IMR-90 (cell line): Measurements from ENCODE around the gene ALDOC. TPM values are rescaled to one million over a fixed set of nuclear protein-coding genes. Genes with fewer than 3 reads are reported as not detected.

Source experiments
- ATAC-seq: fragments of 200-7000 bp; cut with Tn5 transposase; 2 replicates; pipeline ENCODE4 v1.9.1; 2020; ENCODE audit warnings: low read depth, mild to moderate bottlenecking, moderate library complexity
- BruUV-seq: library from RNA; stranded (reverse); fragments of 400-500 nt; replicated peaks from 2 replicates; lab custom pipeline; 2021; lab: Mats Ljungman, UMichigan
- CTCF ChIA-PET: fragments of 300-600 bp; formaldehyde crosslinking; extraction: SDS; loops from one replicate; lab custom pipeline; 2021; ENCODE audit warnings: antibody characterized with exemption; lab: Yijun Ruan, JAX
- POLR2A ChIA-PET: fragments of 300-600 bp; sonication (Branson Sonifier 250); formaldehyde crosslinking; loops from one replicate; lab custom pipeline; 2022; ENCODE audit warnings: antibody characterized with exemption; ENCODE audit not compliant: unreplicated experiment; lab: Charles Lee
- DNase-seq: peaks from one replicate; pipeline ENCODE4 v3.0.0; 2013
- H2AFZ ChIP-seq: replicated peaks from 2 replicates; pipeline ENCODE3; 2013; ENCODE audit warnings: low read length, mild to moderate bottlenecking; ENCODE audit not compliant: poor library complexity
- H2AK5ac ChIP-seq: 2 replicates; pipeline ENCODE4 v1.6.1; 2013; ENCODE audit warnings: low read depth, low read length, inconsistent platforms
- H2AK9ac ChIP-seq: replicated peaks from 2 replicates; pipeline ENCODE3; 2013; ENCODE audit warnings: mild to moderate bottlenecking, low read depth, low read length, moderate library complexity; ENCODE audit not compliant: poor library complexity
- H2BK120ac ChIP-seq: 2 replicates; pipeline ENCODE4 v1.6.1; 2013; ENCODE audit warnings: low read depth, low read length, inconsistent platforms
- H2BK15ac ChIP-seq: 3 replicates; pipeline ENCODE4 v1.6.1; 2013; ENCODE audit warnings: low read depth, low read length, inconsistent platforms
- H2BK20ac ChIP-seq: 2 replicates; pipeline ENCODE4 v1.6.1; 2013; ENCODE audit warnings: low read depth, mild to moderate bottlenecking, inconsistent platforms, low read length, moderate library complexity
- H2BK5ac ChIP-seq: 2 replicates; pipeline ENCODE4 v1.6.1; 2013; ENCODE audit warnings: mild to moderate bottlenecking, low read depth, low read length, inconsistent platforms; ENCODE audit not compliant: poor library complexity, severe bottlenecking
- H3K14ac ChIP-seq: replicated peaks from 2 replicates; pipeline ENCODE4 v1.6.1; 2013; ENCODE audit warnings: low read depth, low read length, inconsistent platforms
- H3K18ac ChIP-seq: 2 replicates; pipeline ENCODE4 v1.6.1; 2013; ENCODE audit warnings: low read depth, low read length, control low read depth
- H3K23ac ChIP-seq: 2 replicates; pipeline ENCODE4 v1.6.1; 2013; ENCODE audit warnings: low read depth, low read length, inconsistent platforms
- H3K27ac ChIP-seq: 2 replicates; pipeline ENCODE4 v1.5.1; 2013; ENCODE audit warnings: mild to moderate bottlenecking, control low read depth, low read length; ENCODE audit not compliant: insufficient read depth
- H3K27me3 ChIP-seq: 2 replicates; pipeline ENCODE4 v1.6.1; 2013; ENCODE audit warnings: low read length; ENCODE audit not compliant: control insufficient read depth, insufficient read depth
- H3K36me3 ChIP-seq: 2 replicates; pipeline ENCODE4 v1.6.1; 2013; ENCODE audit warnings: low read length, mixed read lengths; ENCODE audit not compliant: control insufficient read depth, insufficient read depth
- H3K4ac ChIP-seq: 2 replicates; pipeline ENCODE4 v1.6.1; 2013; ENCODE audit warnings: low read depth, low read length, inconsistent platforms
- H3K4me1 ChIP-seq: 2 replicates; pipeline ENCODE4 v1.6.1; 2013; ENCODE audit warnings: low read length, mixed read lengths; ENCODE audit not compliant: control insufficient read depth, insufficient read depth
- H3K4me2 ChIP-seq: 2 replicates; pipeline ENCODE4 v1.6.1; 2013; ENCODE audit warnings: low read depth, mild to moderate bottlenecking, control low read depth, low read length, moderate library complexity
- H3K4me3 ChIP-seq: 2 replicates; pipeline ENCODE4 v1.5.1; 2013; ENCODE audit warnings: low read depth, mild to moderate bottlenecking, control low read depth, low read length, moderate library complexity; ENCODE audit not compliant: insufficient read depth
- H3K56ac ChIP-seq: 2 replicates; pipeline ENCODE4 v1.6.1; 2013; ENCODE audit warnings: low read length, inconsistent platforms; ENCODE audit not compliant: insufficient read depth; ENCODE audit errors: extremely low read depth
- H3K79me1 ChIP-seq, 2 experiments: 2 replicates each; pipeline ENCODE4 v1.6.1; 2013; ENCODE audit warnings: low read length in 2 of 2, inconsistent platforms in 1 of 2, low read depth in 1 of 2
- H3K9ac ChIP-seq: 2 replicates; pipeline ENCODE4 v1.6.1; 2013; ENCODE audit warnings: low read depth, low read length, control low read depth
- H3K9me1 ChIP-seq: 2 replicates; pipeline ENCODE4 v1.6.1; 2013; ENCODE audit warnings: low read length, inconsistent platforms; ENCODE audit not compliant: insufficient read depth
- H3K9me3 ChIP-seq: 2 replicates; pipeline ENCODE4 v1.6.1; 2013; ENCODE audit warnings: low read length; ENCODE audit not compliant: control insufficient read depth, insufficient read depth
- H4K20me1 ChIP-seq: 2 replicates; pipeline ENCODE4 v1.6.1; 2013; ENCODE audit warnings: low read length, inconsistent platforms; ENCODE audit not compliant: insufficient read depth
- H4K5ac ChIP-seq: 2 replicates; pipeline ENCODE4 v1.6.1; 2013; ENCODE audit warnings: mild to moderate bottlenecking, low read depth, low read length, control low read depth
- H4K8ac ChIP-seq, 2 experiments: 2 replicates each; pipeline ENCODE4 v1.6.1; 2013; ENCODE audit warnings: low read depth in 2 of 2, low read length in 2 of 2, control low read depth in 1 of 2, inconsistent platforms in 1 of 2
- H4K91ac ChIP-seq: 2 replicates; pipeline ENCODE4 v1.6.1; 2013; ENCODE audit warnings: low read depth, low read length, inconsistent platforms; ENCODE audit not compliant: insufficient read depth
- CHD1 ChIP-seq: IDR thresholded peaks from 2 replicates; pipeline ENCODE4 v1.6.1; 2012; ENCODE audit warnings: low read depth, low read length, improper control_type of control experiment
- CTCF ChIP-seq: conservative IDR thresholded peaks from 2 replicates; pipeline ENCODE4 v1.5.1; 2012; ENCODE audit warnings: mild to moderate bottlenecking, low read depth, low read length, improper control_type of control experiment
- WGBS, 2 experiments: methylation state at CpG; one replicate each; pipeline versions ENCODE4 v1.1.5 to v1.1.7; 2013; ENCODE audit warnings: missing lambda C conversion rate in 2 of 2; ENCODE audit not compliant: insufficient read length in 1 of 2; ENCODE audit errors: extremely low coverage in 2 of 2; 5-methylcytosine and 5-hydroxymethylcytosine counted together
- dilution Hi-C: fragments of 300-500 bp; cut with HindIII; formaldehyde crosslinking; loops from one replicate; pipeline ENCODE4 v1.14.3; 2018; ENCODE audit warnings: low sequenced_read_pairs; ENCODE audit not compliant: unreplicated experiment
- in situ Hi-C: fragments of 300-500 bp; cut with MboI; formaldehyde crosslinking; loops from 3 replicates; pipeline ENCODE4 v1.14.3; 2019; ENCODE audit warnings: low sequenced_read_pairs, inconsistent platforms, mixed read lengths
- intact Hi-C: fragments of 100-400 bp; cut with micrococcal nuclease; formaldehyde crosslinking; loops from 2 replicates; pipeline ENCODE4 v1.10.0; 2022
- polyA plus RNA-seq, 3 experiments: library from polyadenylated mRNA; depleted of rRNA; stranded (reverse); fragments of >200 nt; gene quantifications; 2 replicates each; pipeline ENCODE4 v1.2.3, GENCODE V29; 2012; ENCODE audit warnings: low replicate concordance in 1 of 3
- total RNA-seq: library from RNA; depleted of rRNA; stranded (reverse); fragments of >200 nt; gene quantifications from 2 replicates; pipeline ENCODE4 v1.2.3, GENCODE V29; 2012

Gene ALDOC
- total and polyA plus RNA-seq, 2 of the 4 experiments (the other 2 are of a cell fraction), result 47.0 to 69.7 TPM

GRCh38 chr17:28575126-28575795 is 1.4 kb downstream of the ALDOC start:
- no peak overlapping the region for H3K14ac ChIP-seq
- no peak overlapping the region for H3K18ac ChIP-seq
- in situ Hi-C loops (no loop called here), dilution Hi-C loops (no loop called here), intact Hi-C loops (no loop called here)
- H4K20me1 ChIP-seq, result peaks cover 5% of the 10 kb centered on the region; the same call in 1 of the 2 replicates
- ChIA-PET CTCF (no interaction called here), POLR2A (no interaction called here)
- H3K4ac ChIP-seq, result no peak overlapping the region
- no peak overlapping the region for H4K91ac ChIP-seq
- peaks cover 11% of the 10 kb centered on the region for H3K9me1 ChIP-seq
- no peak overlapping the region for H3K56ac ChIP-seq
- no peaks in the 10 kb centered on the region for H3K9me3 ChIP-seq
- H4K5ac ChIP-seq, result no peak overlapping the region
- H3K4me2 ChIP-seq, result no peak overlapping the region
- BruUV-seq, result no TSS peak
- 95% methylated on average over 7 of the region's 14 CpGs; no CpG with 5 or more reads in 1 of the 2 experiments for WGBS, 2 experiments
- no peak overlapping the region for H2BK15ac ChIP-seq
- H3K4me3 ChIP-seq, result no peak overlapping the region
- H4K8ac ChIP-seq, result no peak overlapping the region
- H3K36me3 ChIP-seq, result peaks cover 23% of the 10 kb centered on the region
- no peak overlapping the region for H3K9ac ChIP-seq
- no peak overlapping the region for H2AK5ac ChIP-seq
- DNase-seq, result no peak
- H2AFZ ChIP-seq, result no peak overlapping the region
- no peaks in the 10 kb centered on the region for H3K27me3 ChIP-seq
- TF ChIP-seq CTCF (0 out of 2 replicates have a peak, but pooled peaks have one; percentile 14), CHD1 (no peak)
- peaks cover 6% of the 10 kb centered on the region; the same call in 1 of the 2 replicates for H3K4me1 ChIP-seq
- H2AK9ac ChIP-seq, result peak overlapping the region; percentile 34
- no peak for ATAC-seq
- H2BK20ac ChIP-seq, result no peak overlapping the region
- peaks cover 10 to 20% of the 10 kb centered on the region in 2 experiments for H3K79me1 ChIP-seq
- no peak overlapping the region for H3K27ac ChIP-seq
- no peak overlapping the region for H2BK5ac ChIP-seq
- H3K23ac ChIP-seq, result no peak overlapping the region
- H2BK120ac ChIP-seq, result no peak overlapping the region
